Measurements from ENCODE around the gene UBXN11. TPM values are rescaled to one million over a fixed set of nuclear protein-coding genes. Genes with fewer than 3 reads are reported as not detected.
"Not testable (repeated sequence)": the region's sequence is repeated elsewhere in the genome, so short reads cannot be mapped to it uniquely, and the experiment has no call there.

The UBXN11 gene
- total RNA-seq, 1 donor from 2014 or later = 19.0 TPM

DNA sequence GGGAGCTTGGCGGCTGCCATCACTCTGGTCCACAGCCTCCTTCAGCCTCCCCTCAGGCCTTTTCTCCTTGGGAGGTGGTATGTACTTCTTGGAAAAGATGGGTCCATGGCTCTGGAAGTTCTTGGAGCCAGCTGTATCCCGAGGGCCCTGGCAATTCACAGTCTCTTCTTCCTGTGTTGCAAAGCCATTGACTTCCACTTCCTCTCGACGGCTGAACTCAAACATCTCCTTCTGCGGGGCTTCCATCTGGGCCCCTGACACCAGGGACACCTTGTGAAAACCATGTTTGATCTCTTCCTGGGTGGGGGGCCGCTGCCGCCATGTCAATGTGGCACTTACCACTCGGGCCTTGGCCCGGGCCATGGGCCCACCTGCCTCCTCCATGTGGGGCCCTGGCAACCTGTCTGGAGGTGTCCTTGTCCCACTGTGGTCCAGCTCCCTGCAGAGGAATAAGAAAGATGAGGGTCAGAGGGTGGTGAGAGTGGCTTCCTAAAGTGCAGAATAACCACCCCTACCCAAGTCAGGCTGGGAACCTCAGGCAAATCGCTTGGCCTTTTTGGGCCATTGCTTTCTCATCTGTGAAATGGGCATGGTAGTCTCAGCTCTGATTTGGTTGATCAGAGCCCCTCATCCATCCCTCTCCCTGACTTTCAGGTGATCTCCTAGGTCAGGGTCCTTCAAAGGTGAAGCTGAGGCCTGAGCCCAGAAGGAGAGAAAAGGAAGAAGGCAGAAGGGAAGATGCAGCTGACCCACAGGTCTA lies 40.0 kb upstream of the UBXN11 start:
- H3K9me3 Mint-ChIP-seq = no peaks in the 10 kb centered on the region
- no peaks in the 10 kb centered on the region for H3K4me1 Mint-ChIP-seq
- intact Hi-C loops (cut with micrococcal nuclease) = no loop called here
- no peak overlapping the region for H3K27ac Mint-ChIP-seq
- no peak for DNase-seq
- no peaks in the 10 kb centered on the region for H3K27me3 Mint-ChIP-seq
- no peaks in the 10 kb centered on the region for H3K36me3 Mint-ChIP-seq (ENCODE audit: low read depth)
- no peak overlapping the region for H3K4me3 Mint-ChIP-seq

DNA sequence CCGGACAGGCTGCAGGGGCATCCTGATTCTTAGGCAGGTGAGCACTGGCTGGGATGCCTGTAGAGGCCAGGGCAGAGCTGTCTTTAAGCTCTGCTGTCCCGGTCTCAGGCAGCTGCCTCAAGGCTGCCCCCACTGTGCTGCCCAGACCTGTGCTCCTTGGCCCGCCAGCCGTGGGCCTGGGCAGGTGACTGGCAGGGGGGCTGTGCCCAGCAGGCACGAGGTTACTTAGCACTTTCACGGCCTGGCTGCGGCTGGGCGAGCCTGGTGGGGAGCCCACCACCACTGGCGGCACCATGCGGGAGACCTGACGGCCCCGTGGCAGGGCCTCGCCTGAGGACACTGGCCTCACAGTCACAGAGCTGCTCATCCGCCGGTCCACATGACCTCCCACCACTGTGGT lies 39.3 kb upstream of the UBXN11 start:
- H3K27ac Mint-ChIP-seq = no peak overlapping the region
- intact Hi-C loops (cut with micrococcal nuclease) = no loop called here
- no peaks in the 10 kb centered on the region for H3K27me3 Mint-ChIP-seq
- no peaks in the 10 kb centered on the region for H3K36me3 Mint-ChIP-seq (ENCODE audit: low read depth)
- H3K9me3 Mint-ChIP-seq = no peaks in the 10 kb centered on the region
- DNase-seq = no peak
- no peak overlapping the region for H3K4me3 Mint-ChIP-seq
- no peaks in the 10 kb centered on the region for H3K4me1 Mint-ChIP-seq

DNA sequence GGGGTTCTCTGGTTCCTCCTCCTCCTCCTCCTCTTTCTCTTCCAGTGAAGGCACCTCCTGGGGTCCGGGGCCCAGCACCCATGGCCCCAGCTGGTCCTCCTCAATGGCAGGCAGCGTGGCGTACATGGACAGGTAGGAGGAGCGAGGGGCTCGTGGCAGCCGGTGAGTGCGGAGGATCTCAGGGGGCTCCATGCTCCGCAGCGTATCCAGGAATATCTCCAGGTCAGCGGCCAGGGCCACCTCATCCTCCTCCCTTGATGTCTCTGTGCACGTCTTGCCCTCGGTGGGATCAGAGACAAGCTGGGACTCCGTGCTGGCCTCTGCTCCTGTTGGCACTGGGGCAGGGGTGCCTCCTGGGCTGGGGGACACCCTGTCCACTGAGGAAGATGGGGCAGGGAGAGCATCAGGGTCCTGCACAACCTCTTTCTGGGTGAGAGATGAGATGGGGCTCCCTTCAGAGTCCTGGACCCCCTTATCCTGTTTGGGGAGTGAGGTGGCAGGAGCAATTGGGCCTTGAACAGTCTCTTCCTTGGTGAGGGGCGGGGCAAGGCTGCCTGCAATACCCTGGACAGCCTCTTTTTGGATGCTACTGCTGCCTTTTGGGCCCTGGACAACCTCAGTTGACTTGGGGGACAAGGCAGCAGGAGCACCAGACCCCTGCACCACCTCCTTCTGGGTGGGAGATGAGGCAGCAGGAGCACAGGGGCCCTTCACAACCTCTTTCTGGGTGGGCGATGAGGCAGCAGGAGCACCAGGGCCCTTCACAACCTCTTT lies 37.9 kb upstream of the UBXN11 start:
- H3K4me3 Mint-ChIP-seq = no peak overlapping the region
- no peak overlapping the region for H3K27ac Mint-ChIP-seq
- no peaks in the 10 kb centered on the region for H3K9me3 Mint-ChIP-seq
- DNase-seq = no peak
- H3K36me3 Mint-ChIP-seq (ENCODE audit: low read depth) = no peaks in the 10 kb centered on the region
- intact Hi-C loops (cut with micrococcal nuclease) = no loop called here
- no peaks in the 10 kb centered on the region for H3K4me1 Mint-ChIP-seq
- H3K27me3 Mint-ChIP-seq = peaks cover 3% of the 10 kb centered on the region

DNA sequence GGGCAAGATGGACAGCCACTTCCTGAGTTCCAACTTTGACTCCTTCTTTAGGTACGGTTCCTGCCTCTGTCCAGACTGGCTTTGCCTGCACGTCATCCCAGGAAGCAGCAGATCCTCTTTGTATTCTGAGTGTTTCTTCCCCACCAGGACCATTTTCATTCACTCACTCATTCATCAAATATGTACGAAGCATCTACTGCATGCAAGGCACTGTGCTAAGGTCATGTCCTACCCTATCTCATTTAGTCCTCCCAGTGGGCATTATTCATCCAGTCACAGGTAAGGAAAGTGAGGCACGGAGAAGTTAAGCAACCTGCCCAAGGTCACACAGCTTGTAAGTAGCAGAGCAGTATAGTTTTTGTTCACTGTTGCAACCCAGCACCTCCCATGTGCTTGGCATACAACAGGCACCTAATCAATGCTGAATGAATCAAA lies 33.6 kb upstream of the UBXN11 start:
- Mint-ChIP-seq H3K9me3 (no peaks in the 10 kb centered on the region), H3K4me3 (no peak overlapping the region), H3K27me3 (peaks cover 3% of the 10 kb centered on the region), H3K4me1 (peaks cover 3% of the 10 kb centered on the region), H3K27ac (no peak overlapping the region), H3K36me3 (ENCODE audit: low read depth) (no peaks in the 10 kb centered on the region)
- intact Hi-C loops (cut with micrococcal nuclease) = no loop called here
- no peak for DNase-seq

DNA sequence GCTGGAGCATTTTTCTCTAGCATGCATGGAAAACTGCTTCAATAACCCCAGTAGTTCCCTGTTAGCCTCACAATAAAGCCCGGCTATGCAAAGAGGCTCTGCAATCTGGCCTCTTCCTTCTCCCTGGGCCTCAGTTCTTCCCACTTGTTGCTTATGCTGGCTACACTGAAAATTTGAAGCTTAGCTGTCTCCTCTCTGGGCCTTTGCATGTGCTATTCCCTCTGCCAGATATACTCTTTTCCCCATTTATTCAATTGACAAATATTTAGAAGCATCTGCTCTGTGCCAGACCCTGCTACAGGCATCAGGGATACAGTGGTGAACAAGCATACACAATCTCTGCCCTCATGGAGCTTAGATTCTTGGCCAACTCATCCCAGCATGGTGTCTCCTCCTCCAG lies 32.2 kb upstream of the UBXN11 start:
- H3K27ac Mint-ChIP-seq = no peak overlapping the region
- intact Hi-C loops (cut with micrococcal nuclease) = no loop called here

DNA sequence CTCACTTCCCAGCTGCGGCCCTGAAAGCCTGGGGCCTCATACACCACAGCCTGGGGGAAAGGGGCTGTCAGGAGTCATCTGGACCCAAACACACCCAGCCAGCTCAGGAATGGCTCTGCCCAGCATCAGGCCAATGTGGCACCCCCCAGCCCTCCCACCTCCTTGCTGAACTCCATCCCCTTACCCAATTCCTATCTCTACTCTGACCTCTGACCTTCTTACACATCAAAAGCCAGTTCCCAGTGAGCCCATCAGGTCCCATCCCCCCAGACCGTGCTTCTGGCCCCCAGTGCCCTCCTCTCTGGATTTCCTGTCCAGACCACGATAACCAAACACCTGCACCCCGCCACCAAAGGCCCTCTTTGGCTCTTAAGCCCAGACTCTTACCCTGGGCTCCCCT lies 31.2 kb upstream of the UBXN11 start:
- peaks cover 8% of the 10 kb centered on the region for H3K27me3 Mint-ChIP-seq
- peaks cover 3% of the 10 kb centered on the region for H3K4me1 Mint-ChIP-seq
- H3K36me3 Mint-ChIP-seq (ENCODE audit: low read depth) = no peaks in the 10 kb centered on the region
- DNase-seq = no peak
- no peaks in the 10 kb centered on the region for H3K9me3 Mint-ChIP-seq
- H3K4me3 Mint-ChIP-seq = peak overlapping the region; percentile 54
- intact Hi-C loops (cut with micrococcal nuclease) = loop anchor here (2.0 kb wide), 1 partner anchor 21 kb away; no protein-coding TSS in a partner anchor
- no peak overlapping the region for H3K27ac Mint-ChIP-seq

More for the DNA sequence above, 32.2 kb upstream of the UBXN11 start:
- no peaks in the 10 kb centered on the region for H3K9me3 Mint-ChIP-seq
- no peak for DNase-seq
- no peak overlapping the region for H3K4me3 Mint-ChIP-seq
- H3K4me1 Mint-ChIP-seq = peaks cover 3% of the 10 kb centered on the region
- H3K36me3 Mint-ChIP-seq (ENCODE audit: low read depth) = no peaks in the 10 kb centered on the region
- peaks cover 8% of the 10 kb centered on the region for H3K27me3 Mint-ChIP-seq

DNA sequence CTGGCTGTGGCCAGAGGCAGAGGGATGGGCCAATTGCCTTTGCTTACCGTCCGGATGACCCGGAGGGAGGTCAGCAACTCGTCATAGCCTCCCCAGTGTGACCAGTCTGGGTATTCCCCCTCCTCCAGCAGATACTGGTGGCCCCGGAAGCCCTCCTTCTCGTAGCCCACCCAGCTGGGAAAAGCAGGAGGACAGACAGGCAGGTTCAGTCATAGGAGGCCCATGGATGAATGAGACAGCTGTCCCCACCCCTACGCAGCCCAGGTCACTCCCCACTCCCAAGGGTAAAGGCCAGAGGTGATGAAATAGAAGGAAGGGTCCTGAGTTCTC lies 30.7 kb upstream of the UBXN11 start:
- H3K36me3 Mint-ChIP-seq (ENCODE audit: low read depth) = no peaks in the 10 kb centered on the region
- H3K4me1 Mint-ChIP-seq = peaks cover 3% of the 10 kb centered on the region
- DNase-seq = no peak
- H3K9me3 Mint-ChIP-seq = no peaks in the 10 kb centered on the region
- peaks cover 8% of the 10 kb centered on the region for H3K27me3 Mint-ChIP-seq
- intact Hi-C loops (cut with micrococcal nuclease) = loop anchor here (2.0 kb wide), 1 partner anchor 22 kb away; no protein-coding TSS in a partner anchor
- H3K27ac Mint-ChIP-seq = no peak overlapping the region
- peak overlapping the region; percentile 43 for H3K4me3 Mint-ChIP-seq

DNA sequence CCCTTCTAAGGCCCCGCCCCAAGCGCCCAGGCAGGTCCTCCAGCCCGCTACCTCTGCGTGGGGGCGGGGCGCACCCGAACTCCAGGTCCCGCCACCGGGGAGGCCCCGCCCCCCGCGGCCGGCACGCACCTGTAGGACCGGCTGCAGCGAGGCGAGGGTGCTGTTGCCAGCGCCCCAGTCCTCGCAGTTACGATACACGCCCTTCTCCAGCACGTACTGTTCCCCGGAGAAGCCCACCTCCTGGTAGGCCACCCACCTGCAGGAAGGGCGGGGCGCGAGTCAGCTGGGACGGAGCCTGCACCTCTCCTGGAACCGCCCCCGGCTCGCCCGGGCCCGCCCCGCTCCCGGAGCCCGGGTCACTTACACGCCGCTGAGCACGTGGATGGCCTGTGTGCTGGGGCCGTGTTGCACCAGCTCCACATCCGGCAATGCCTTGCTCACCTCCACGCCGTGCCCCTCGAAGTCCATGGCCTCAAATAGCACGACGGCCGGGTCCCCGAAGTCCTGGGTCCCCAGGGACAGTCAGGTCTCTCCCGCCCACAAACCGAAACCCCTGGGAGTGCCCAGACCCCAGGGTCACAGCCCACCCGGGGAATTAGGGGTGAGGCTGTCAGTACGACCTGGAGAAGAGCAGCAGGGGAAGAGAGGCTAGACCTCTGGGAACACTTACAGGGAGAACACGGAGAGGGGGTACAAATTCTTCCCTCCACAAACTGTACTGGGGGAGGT lies 30.2 kb upstream of the UBXN11 start:
- DNase-seq = peak; percentile 93
- H3K4me1 Mint-ChIP-seq = peaks cover 3% of the 10 kb centered on the region
- H3K27me3 Mint-ChIP-seq = peaks cover 8% of the 10 kb centered on the region
- no peak overlapping the region for H3K27ac Mint-ChIP-seq
- peak overlapping the region; percentile 92 for H3K4me3 Mint-ChIP-seq
- H3K9me3 Mint-ChIP-seq = no peaks in the 10 kb centered on the region
- intact Hi-C loops (cut with micrococcal nuclease) = loop anchor here (2.0 kb wide), 1 partner anchor 22 kb away; no protein-coding TSS in a partner anchor
- no peaks in the 10 kb centered on the region for H3K36me3 Mint-ChIP-seq (ENCODE audit: low read depth)

DNA sequence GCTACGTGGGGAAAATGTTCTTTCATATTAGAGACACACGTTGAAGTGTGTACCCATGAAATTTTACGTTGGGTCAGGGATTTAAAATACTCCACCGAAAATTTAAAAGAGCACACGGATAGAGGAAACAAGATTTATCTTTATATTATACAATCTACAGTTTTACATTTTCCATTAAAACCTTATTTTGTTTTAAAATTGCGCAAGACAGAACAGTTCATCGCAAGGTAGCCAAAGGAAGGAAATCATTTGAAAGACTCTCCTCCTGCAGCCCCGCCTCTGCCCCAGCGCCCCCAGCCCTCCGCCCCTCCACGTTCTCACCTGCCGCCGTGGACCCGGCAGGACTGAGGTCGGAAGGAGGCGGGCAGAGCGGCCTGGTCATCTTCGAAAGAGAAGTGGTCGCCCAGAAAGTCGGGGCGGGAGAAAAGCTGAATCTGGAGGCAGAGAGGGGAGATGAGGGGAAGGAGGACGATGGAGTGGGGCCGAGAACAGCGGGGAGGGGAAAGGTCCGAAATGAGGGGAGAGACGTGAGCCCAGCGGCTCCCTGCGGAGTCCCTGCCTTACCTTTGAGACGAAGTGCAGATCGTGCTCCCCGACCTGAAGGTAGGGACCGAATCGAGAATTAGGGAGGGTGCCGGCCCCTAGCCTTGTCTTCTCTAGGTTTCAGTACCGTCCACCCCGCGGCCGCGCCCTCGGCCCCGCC lies 29.5 kb upstream of the UBXN11 start:
- DNase-seq = no peak
- Mint-ChIP-seq H3K27me3 (peaks cover 8% of the 10 kb centered on the region), H3K4me1 (peaks cover 3% of the 10 kb centered on the region), H3K36me3 (ENCODE audit: low read depth) (no peaks in the 10 kb centered on the region), H3K4me3 (peak overlapping the region; percentile 92), H3K9me3 (no peaks in the 10 kb centered on the region), H3K27ac (no peak overlapping the region)
- intact Hi-C loops (cut with micrococcal nuclease) = loop anchor here (2.0 kb wide), 1 partner anchor 23 kb away; no protein-coding TSS in a partner anchor

DNA sequence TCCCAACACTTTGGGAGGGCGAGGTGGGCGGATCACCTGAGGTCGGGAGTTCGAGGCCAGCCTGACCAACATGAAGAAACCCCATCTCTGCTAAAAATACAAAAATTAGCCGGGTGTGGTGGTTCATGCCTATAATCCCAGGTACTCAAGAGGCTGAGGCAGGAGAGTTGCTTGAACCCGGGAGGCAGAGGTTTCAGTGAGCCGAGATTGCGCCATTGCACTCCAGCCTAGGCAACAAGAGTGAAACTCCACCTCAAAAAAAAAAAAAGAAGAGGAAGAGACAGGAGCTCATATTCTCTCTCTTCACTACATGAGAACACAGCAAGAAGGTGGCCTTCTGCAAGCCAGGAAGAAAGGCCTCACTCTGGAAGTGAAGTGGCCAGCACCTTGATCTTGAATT lies 26.9 kb upstream of the UBXN11 start:
- H3K4me3 Mint-ChIP-seq; H3K36me3 Mint-ChIP-seq (ENCODE audit: low read depth); DNase-seq; H3K9me3 Mint-ChIP-seq; H3K27ac Mint-ChIP-seq; H3K4me1 Mint-ChIP-seq; intact Hi-C loops (cut with micrococcal nuclease); H3K27me3 Mint-ChIP-seq: not testable (repeated sequence)

DNA sequence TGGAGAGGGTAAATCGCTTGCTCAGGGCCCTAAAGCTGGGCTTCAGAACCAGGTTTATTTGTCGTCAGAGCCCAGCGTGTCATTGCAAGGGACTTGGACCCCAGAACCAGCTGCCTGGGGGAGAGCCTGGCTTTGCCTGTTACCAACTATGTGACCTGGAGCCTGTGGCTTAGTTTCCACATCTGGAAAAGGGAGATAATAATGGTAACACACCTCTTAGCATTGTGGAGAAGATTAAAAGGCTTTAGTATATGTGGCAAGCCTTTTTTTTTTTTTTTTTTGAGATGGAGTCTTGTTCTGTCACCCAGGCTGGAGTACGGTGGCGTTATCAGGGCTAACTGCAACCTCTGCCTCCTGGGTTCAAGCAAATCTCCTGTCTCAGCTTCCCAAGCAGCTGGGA lies 23.8 kb upstream of the UBXN11 start:
- Mint-ChIP-seq H3K27me3 (peaks cover 5% of the 10 kb centered on the region), H3K9me3 (no peaks in the 10 kb centered on the region), H3K36me3 (ENCODE audit: low read depth) (peaks cover 2% of the 10 kb centered on the region), H3K4me3 (no peak overlapping the region), H3K4me1 (no peaks in the 10 kb centered on the region), H3K27ac (no peak overlapping the region)
- no peak for DNase-seq
- intact Hi-C loops (cut with micrococcal nuclease) = no loop called here

DNA sequence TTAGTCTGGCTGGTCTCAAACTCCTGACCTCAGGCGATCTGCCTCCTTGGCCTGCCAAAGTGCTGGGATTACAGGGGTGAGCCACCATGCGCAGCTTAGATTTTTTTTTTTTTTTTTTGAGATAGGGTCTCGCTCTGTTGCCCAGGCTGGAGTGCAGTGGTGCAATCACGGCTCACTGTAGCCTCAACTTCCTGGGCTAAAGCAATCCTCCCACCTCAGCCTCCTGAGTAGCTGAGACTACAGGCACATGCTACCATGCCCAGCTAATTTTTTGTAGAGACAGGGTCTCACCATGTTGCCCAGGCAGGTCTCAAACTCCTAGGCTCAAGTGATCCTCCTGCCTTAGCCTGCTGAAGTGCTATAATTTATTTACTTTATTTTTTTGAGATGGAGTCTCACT lies 22.9 kb upstream of the UBXN11 start:
- DNase-seq; H3K27me3 Mint-ChIP-seq; H3K4me3 Mint-ChIP-seq; H3K36me3 Mint-ChIP-seq (ENCODE audit: low read depth); H3K9me3 Mint-ChIP-seq; H3K27ac Mint-ChIP-seq; H3K4me1 Mint-ChIP-seq; intact Hi-C loops (cut with micrococcal nuclease): not testable (repeated sequence)

DNA sequence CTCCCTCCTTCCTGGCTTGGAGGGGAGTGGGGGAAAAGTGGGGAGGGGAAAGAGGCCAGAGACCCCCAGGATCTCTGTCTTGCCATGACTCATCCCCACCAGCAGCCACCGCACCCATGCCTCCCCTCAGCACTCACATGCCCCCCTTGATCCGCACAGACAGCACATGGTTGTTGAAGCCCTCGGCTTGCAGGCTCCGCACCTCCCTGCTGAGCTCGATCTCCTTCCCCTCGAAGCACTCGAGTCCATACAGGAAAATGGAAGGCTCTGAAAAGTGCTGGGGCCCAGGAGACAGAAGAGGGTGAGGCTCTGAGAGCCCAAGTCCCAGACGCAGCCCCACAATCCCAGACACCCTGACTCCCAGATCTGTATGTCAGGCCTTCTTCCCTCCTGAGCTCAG lies 22.2 kb upstream of the UBXN11 start:
- no peak overlapping the region for H3K27ac Mint-ChIP-seq
- no peaks in the 10 kb centered on the region for H3K27me3 Mint-ChIP-seq
- H3K4me3 Mint-ChIP-seq = no peak overlapping the region
- peaks cover 9% of the 10 kb centered on the region for H3K36me3 Mint-ChIP-seq (ENCODE audit: low read depth)
- H3K9me3 Mint-ChIP-seq = no peaks in the 10 kb centered on the region
- no peak for DNase-seq
- H3K4me1 Mint-ChIP-seq = no peaks in the 10 kb centered on the region
- intact Hi-C loops (cut with micrococcal nuclease) = no loop called here

All from activated CD4-positive, alpha-beta T cell treated with anti-CD3 and anti-CD28 coated beads, Interleukin-2, amount 10 ng/mL, durations not matched to agents 24 days and 14 days (primary cell).